ENCODE measurements around the gene ITSN2. TPM values are rescaled to one million over a fixed set of nuclear protein-coding genes. Genes with fewer than 3 reads are reported as not detected.
"Not testable (repeated sequence)": the region's sequence is repeated elsewhere in the genome, so short reads cannot be mapped to it uniquely, and the experiment has no call there.

ITSN2 gene
- 52.7 TPM for total RNA-seq
- long read RNA-seq, partial matches to known transcripts: 38 of 53 reads
- long read RNA-seq, other reads (novel, unspliced or antisense): 15 of 53 reads

DNA sequence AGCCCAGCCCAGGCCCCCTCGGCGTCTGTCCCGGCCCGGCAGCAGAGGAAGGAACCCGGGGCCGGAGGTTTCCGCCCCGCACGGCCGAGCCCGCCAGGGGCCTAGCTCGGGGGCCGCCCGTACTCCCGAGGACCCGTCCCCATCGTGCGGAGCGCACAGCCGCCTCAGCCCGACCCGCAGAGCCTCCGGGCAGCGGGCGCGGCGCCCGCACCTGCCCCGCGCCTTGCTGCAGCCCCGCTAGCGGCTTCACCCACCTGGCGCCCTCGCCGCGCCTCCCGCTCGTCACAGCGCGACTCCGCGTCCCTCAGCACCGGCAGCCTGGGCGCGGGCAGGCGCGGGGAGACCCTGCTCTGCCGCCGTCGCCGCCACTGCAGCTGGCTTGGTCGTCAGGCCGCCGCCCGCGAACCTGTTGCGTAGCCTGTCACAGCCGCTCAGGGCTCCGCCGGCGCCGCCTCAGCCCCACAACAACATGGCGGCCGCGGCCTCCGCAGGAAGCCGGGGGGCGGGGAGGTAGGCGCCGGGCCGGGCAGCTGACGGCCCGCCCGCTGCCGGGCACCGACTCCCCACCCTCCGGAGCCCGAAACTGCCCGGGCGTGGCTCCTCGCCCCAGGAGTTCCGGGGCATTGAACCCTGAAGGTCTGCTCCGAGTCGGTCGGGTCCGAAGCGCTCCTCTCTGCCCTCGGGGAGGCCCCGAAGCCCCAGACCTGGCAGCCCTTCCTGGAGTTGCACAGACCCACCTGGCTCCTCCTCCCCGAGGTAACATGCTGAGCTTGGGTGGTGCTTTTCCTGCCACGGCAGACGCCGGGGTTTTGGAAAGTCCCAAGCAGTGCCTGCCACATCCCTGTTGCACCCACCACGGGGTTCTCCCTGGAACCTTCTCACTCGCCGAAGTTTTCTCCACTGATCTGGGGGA is at the start of gene ITSN2:
Gene ITSN2 (minus strand): TSS at position 487 of the 913 bp plus-strand sequence. CDS start 32,454 bp downstream, outside the sequence.
- intact Hi-C loops (cut with micrococcal nuclease): no loop called here
- DNase-seq (peak; percentile 92), ATAC-seq (peak; percentile 94)

GRCh38 chr2:24409171-24409570 is 48.8 kb upstream of the ITSN2 start:
- no peak for ATAC-seq
- no peak for DNase-seq
- intact Hi-C loops (cut with micrococcal nuclease): loop anchor here (5.0 kb wide), 1 partner anchor 418 kb away; no protein-coding TSS in a partner anchor

- intact Hi-C loops (cut with micrococcal nuclease): loop anchor here (5.0 kb wide), 1 partner anchor 419 kb away; no protein-coding TSS in a partner anchor
- not testable (repeated sequence) for DNase-seq
These were observed 48.4 kb upstream of the ITSN2 start for GRCh38 chr2:24408704-24409103.

GRCh38 chr2:24404491-24404921 is 44.2 kb upstream of the ITSN2 start:
- no peak for ATAC-seq
- intact Hi-C loops (cut with micrococcal nuclease): no loop called here
- no peak for DNase-seq

More at GRCh38 chr2:24408704-24409103, 48.4 kb upstream of the ITSN2 start:
- ATAC-seq: not testable (repeated sequence)

DNA sequence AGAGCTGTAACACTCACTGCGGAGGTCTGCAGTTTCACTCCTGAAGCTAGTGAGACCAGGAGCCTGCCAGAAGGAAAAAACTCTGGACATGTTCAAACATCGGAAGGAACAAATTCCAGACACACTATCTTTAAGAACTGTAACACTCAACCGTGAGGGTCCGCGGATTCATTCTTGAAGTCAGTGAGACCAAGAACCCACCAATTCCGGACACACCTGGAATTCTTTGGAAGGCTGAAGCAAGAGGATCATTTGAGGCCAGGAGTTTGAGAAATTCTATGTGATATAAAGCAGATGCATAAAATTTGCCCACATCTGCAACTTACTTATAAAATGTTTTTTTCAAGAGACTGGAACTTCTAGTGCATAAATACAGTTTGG is 43.5 kb upstream of the ITSN2 start:
- ATAC-seq (no peak), DNase-seq (no peak)
- intact Hi-C loops (cut with micrococcal nuclease): no loop called here

- intact Hi-C loops (cut with micrococcal nuclease): no loop called here
- DNase-seq: no peak
- no peak for ATAC-seq
These were observed 43.0 kb upstream of the ITSN2 start for GRCh38 chr2:24403168-24403831.

DNA sequence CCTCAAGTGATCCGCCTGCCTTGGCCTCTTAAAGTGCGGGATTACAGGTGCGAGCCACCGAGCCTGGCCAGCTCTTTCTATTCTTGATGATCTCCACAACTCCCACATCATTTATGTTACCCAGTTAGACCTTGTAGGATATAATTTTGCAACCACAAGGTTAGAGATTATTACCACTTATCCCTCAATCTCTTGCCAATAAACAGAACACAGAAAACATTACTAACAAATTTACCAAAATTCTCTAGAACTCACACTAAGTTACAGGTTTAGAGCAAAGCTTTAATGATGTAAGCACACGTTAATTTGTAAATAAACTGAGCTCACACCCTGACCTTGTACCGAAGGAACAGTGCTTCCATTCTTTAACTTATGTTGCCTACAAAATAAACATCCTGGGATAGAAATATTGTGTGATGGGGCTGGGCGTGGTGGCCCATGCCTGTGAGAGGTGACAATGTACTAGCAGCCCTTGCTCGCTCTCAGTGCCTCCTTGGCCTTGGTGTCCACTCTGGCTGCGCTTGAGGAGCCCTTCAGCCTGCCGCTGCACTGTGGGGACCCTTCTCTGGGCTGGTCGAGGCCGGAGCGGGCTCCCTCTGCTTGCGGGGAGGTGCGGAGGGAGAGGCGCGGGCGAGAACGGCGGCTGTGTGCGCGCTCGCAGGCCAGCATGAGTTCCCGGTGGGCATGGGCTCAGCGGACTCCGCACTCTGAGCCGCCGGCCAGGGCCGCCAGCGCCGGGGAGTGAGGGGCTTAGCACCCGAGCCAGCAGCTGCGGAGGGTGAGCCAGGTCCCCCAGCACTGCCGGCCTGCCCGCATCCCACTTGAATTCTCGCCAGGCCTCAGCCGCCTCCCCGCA is 42.1 kb upstream of the ITSN2 start:
- DNase-seq: no peak
- intact Hi-C loops (cut with micrococcal nuclease): no loop called here
- ATAC-seq: no peak

GRCh38 chr2:24400207-24400907 is 40.0 kb upstream of the ITSN2 start:
- ATAC-seq (no peak), DNase-seq (no peak)
- intact Hi-C loops (cut with micrococcal nuclease): no loop called here

DNA sequence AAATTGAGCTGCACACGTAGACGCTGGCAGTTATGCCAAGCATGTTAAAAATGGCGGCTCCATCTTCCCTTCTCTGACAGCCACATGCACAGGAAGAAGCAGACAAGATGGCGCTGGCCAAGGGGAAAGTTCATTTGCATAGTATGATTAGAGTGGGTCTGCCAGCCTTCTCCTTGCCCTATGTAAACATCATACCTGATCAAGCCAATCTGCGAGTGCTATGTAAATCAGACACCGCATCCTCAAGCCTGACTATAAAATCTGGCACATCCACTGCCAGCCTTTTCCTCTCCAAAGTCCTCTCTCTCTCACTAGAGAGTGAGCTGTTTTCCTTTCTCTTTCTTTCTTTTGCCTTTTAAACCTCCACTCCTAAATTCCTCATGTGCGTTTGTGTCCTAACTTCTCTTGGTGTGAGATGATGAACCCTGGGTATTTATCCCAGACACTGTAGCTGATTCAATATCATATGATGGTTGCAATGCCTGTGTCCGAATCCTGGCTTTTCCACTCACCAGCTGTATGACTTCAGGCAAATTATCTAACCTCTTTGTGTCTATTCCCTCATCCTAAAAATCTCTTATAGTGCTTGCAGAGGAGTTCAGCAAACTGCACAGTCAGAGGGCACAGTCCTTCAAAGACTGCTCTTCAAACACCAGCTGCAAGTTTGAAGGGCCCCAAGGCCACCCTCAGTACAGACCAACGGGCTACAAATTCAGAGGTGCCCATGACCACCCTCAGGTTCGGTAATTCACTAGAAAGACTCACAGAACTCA is 39.3 kb upstream of the ITSN2 start:
- DNase-seq (no peak), ATAC-seq (no peak)
- intact Hi-C loops (cut with micrococcal nuclease): no loop called here

DNA sequence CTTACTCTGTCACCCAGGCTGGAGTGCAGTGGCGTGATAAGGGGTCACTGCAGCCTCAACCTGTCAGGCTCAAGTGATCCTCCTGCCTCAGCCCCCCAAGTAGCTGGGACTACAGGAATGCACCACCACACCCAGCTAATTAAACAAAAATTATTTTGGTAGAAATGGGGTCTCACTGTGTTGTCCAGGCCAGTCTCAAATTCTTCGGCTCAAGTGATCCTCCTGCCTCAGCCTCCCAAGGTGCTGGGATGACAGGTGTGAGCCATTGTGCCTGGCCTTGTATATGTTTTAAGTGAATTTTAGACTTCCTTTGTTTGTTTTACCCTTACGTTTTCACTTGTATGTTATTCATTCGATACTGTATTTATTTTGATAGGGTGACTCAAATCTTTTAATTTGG is 34.7 kb upstream of the ITSN2 start:
- ATAC-seq (no peak), DNase-seq (no peak)
- intact Hi-C loops (cut with micrococcal nuclease): no loop called here

DNA sequence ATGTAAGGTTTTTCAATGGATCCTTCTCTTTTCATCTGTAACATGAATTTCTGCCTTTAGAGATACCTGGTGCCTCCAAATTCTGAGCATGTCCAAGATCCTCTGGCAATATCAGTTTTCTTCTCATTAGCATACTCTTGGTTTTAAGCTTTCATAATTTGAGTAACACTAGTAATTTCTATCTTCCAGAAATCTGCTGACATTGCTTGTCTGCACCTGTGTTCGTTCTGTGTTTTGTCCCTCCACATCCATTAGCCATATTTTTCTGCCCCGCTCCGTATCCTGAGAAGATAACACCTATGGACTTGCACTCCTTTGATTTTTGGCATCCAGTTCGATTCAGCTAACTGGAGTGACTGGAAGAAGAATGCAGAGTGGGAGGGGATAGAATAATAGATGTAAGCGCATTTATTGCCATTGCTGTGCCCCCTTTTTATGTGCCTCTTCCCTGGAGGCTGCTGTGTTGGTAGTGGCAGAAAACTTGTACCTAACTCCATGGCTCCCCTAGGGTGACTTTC is 32.3 kb upstream of the ITSN2 start:
- ATAC-seq (no peak), DNase-seq (no peak)
- intact Hi-C loops (cut with micrococcal nuclease): no loop called here

DNA sequence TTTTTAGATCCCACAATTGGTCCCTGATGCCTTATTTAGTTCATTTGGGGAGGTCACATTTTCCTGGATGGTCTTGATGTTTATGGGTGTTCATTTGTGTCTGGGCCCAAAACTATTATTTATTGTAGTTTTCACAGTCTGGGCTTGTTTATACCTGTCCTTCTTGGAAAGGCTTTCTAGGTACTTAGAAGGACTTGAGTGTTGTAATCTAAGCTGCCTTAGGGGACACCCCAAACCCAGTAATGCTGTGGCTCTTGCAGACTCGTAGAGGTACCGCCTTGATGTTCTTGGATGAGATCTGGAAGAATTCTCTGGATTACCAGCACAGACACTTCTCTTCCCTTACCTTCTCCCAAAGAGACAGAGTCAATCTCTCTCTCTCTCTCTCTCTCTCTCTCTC is 25.0 kb upstream of the ITSN2 start:
- ATAC-seq: no peak
- intact Hi-C loops (cut with micrococcal nuclease): loop anchor here (10.0 kb wide), 1 partner anchor 161 kb away; no protein-coding TSS in a partner anchor
- DNase-seq: no peak

DNA sequence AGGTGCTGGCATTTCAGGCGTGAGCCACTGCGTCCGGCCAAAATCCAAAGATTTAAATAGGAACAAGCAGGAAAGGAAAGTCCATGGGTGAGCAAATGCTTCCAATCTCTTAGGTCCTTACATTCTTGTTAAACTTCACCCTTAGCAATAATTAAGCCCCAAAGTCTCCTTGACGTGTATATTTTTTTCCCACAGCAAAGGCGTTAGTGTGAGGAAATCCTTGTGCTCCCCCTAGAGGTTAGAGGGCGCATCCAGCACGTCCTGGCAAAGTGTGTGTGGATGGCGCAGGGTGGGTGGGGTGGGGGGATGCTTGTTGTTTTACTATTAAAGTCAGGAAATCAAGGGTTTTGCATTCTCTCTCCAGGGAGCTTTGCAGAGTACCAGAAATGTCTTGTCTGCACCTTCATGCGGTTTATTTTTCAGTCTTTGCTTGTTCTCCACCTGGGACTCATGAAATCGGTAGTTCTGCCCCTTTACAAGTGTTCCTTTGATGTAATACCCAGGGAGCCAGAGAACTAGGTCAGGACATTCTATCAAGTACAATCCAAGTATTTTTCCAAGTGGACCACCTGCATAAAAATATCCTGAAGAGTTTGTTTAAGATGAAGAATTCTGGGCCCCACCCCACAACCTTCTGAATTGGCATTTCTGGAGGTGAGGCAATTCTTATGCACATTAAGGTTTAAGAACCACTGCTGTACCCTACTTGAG is 22.2 kb upstream of the ITSN2 start:
- ATAC-seq (peak; percentile 91), DNase-seq (peak; percentile 59)
- intact Hi-C loops (cut with micrococcal nuclease): loop anchor here (10.0 kb wide), 1 partner anchor 158 kb away; no protein-coding TSS in a partner anchor

DNA sequence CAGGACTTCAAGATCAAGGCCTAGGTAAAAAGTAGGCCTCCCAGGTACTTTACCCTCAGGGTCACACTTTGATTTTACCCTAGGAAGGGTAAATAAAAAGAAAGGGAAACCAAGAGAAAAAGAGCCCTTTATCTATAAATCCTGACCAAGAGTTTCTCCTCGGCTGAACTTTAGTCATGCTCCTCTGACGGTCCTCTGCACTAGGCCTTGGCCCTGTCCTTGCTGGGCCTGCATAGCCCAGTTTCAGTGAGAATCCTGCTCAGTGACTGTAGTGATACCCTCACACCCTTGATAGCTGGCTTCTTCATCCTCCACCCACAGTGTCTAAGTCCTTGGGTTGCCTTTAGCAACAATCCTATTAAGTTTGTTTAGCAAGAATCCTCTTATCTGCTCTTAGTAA is 20.5 kb upstream of the ITSN2 start:
- no peak for DNase-seq
- intact Hi-C loops (cut with micrococcal nuclease): loop anchor here (10.0 kb wide), 1 partner anchor 156 kb away; no protein-coding TSS in a partner anchor
- ATAC-seq: no peak

DNA sequence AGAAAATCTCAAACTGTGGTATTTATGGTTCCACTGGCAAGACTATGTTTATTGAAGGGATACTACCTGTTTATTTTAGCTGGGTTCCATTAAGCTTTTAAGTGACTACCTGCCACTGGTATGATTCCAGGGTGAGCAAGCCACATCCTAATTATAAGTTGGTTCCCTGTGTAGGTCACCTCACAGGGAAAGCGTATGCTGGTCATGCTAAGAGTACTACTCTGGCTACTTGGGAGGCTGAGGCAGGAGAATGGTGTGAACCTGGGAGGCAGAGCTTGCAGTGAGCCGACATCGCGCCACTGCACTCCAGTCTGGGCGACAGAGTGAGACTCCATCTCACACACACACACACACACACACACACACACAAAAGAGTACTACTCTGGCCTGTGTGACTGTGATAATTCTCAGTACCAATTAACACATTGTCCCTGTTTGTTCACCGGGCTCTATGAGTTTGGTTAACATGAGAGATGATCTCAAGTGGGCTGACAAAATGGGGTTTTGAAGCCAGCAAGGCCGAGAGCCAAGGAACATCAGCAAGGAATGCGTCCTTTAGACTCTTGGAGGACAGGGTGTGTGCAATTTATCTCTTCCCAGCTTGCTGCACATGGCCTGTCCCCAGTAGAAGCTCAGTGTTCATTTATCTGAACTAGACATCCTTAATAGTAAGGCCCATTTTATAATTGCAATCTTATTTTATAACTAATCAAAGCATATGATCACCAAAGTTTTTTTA is 15.2 kb upstream of the ITSN2 start:
- DNase-seq (no peak), ATAC-seq (peak; percentile 68)
- intact Hi-C loops (cut with micrococcal nuclease): no loop called here

DNA sequence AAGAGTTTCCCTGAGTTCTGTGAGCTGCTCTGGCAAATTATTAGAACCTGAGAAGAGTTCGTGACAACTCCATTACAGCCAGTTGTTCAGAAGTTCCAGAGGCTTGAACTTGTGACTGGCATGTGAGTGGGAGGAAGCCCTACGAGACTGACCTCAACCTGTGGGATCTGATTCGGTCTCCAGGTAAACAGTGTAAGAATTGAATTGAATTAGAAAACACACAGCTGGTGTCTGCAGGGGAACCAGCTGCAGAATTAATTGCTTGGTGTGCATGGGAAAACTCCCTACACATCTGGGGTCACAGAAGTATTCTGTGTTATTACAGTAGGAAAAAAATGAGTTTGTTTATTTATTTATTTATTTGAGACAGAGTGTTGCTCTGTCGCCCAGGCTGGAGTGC is 14.0 kb upstream of the ITSN2 start:
- intact Hi-C loops (cut with micrococcal nuclease): no loop called here
- DNase-seq (no peak), ATAC-seq (no peak)
